GM21786 (cell line): ENCODE data around the gene ZMYM4.
A peak's percentile ranks its signal among the peaks of the same experiment; 100 is the strongest.
"Not testable (repeated sequence)": the region's sequence is repeated elsewhere in the genome, so short reads cannot be mapped to it uniquely, and the experiment has no call there.

Source experiments
- ATAC-seq: cut with Tn5 transposase; IDR thresholded peaks from one replicate; pipeline ENCODE4 v1.9.1; 2021; ENCODE audit not compliant: unreplicated experiment

Gene ZMYM4

GRCh38 chr1:35451125-35451528 lies 182.6 kb downstream of the ZMYM4 start:
- no peak for ATAC-seq

GRCh38 chr1:35452106-35452774 lies 183.7 kb downstream of the ZMYM4 start:
- no peak for ATAC-seq

GRCh38 chr1:35453031-35453430 lies 184.5 kb downstream of the ZMYM4 start:
- ATAC-seq: no peak

GRCh38 chr1:35454176-35454575 lies 185.7 kb downstream of the ZMYM4 start:
- no peak for ATAC-seq

GRCh38 chr1:35454616-35455015 lies 186.1 kb downstream of the ZMYM4 start:
- no peak for ATAC-seq

- ATAC-seq: no peak
Measured at GRCh38 chr1:35460796-35461195, 192.3 kb downstream of the ZMYM4 start.

GRCh38 chr1:35461966-35462651 lies 193.6 kb downstream of the ZMYM4 start:
- ATAC-seq: peak; percentile 55

GRCh38 chr1:35463232-35463631 lies 194.7 kb downstream of the ZMYM4 start:
- ATAC-seq: no peak

- not testable (repeated sequence) for ATAC-seq
Measured at GRCh38 chr1:35463749-35464148, 195.2 kb downstream of the ZMYM4 start.

GRCh38 chr1:35466120-35466519 lies 197.6 kb downstream of the ZMYM4 start:
- ATAC-seq: no peak

- ATAC-seq: no peak
Measured at GRCh38 chr1:35470977-35471613, 202.6 kb downstream of the ZMYM4 start.
